Uterus (tissue), 4 donors: Measurements from ENCODE around the gene PROB1. TPM values are rescaled to one million over a fixed set of nuclear protein-coding genes. Genes with fewer than 3 reads are reported as not detected.
A peak's percentile ranks its signal among the peaks of the same experiment; 100 is the strongest.

Experiments used
- DNase-seq, 2 donors: peaks; one replicate each; pipeline ENCODE4 v3.0.0-alpha.2; 2019 to 2020
- H3K27ac ChIP-seq, 2 donors: fragments of 200-600 bp; sonication (generic); 1 replicate in 1 of 2; 2 replicates in 1 of 2; pipeline ENCODE4 v1.5.1; 2016 to 2018
- H3K27me3 ChIP-seq, 2 donors: fragments of 200-600 bp; sonication (generic); one replicate each; pipeline ENCODE4 v1.5.1; 2018 to 2019; ENCODE audit warnings: control low read depth in 1 of 2
- H3K36me3 ChIP-seq, 2 donors: fragments of 200-600 bp; sonication (generic); one replicate each; pipeline ENCODE4 v1.5.1; 2019; ENCODE audit warnings: control low read depth in 1 of 2
- H3K4me1 ChIP-seq, 2 donors: fragments of 200-600 bp; sonication (generic); one replicate each; pipeline ENCODE4 v1.5.1; 2018 to 2019; ENCODE audit warnings: control low read depth in 1 of 2
- H3K4me3 ChIP-seq, 2 donors: fragments of 200-600 bp; sonication (generic); 1 replicate in 1 of 2; 2 replicates in 1 of 2; pipeline ENCODE4 v1.5.1; 2018 to 2019; ENCODE audit warnings: mild to moderate bottlenecking in 1 of 2
- H3K9me3 ChIP-seq, 2 donors: fragments of 200-600 bp; sonication (generic); one replicate each; pipeline ENCODE4 v1.5.1; 2019; ENCODE audit warnings: control low read depth in 1 of 2
- CTCF ChIP-seq, 4 experiments: fragments of 200-600 bp in 2 of 4; fragments of 450-650 bp in 2 of 4; sonication (generic) in 2 of 4; IDR thresholded peaks; one replicate each; pipeline ENCODE4 v1.5.1; 2016 to 2019; ENCODE audit warnings: antibody characterized with exemption in 4 of 4, mild to moderate bottlenecking in 2 of 4, moderate library complexity in 1 of 4
- POLR2A ChIP-seq, 2 donors: fragments of 450-650 bp; IDR thresholded peaks; one replicate each; pipeline ENCODE4 v1.6.1; 2016; ENCODE audit warnings: antibody characterized with exemption in 2 of 2, mild to moderate bottlenecking in 1 of 2, moderate library complexity in 1 of 2
- intact Hi-C: fragments of 100-400 bp; cut with DNase I; formaldehyde crosslinking; loops from one replicate; pipeline ENCODE4 v1.15.1; 2023; ENCODE audit warnings: low total_unique reads
- total RNA-seq, 4 donors: library from RNA; depleted of rRNA in 3 of 4; stranded (reverse); fragments of >200 nt in 3 of 4; gene quantifications; one replicate each; pipeline versions ENCODE4 v1.1.0 to v1.2.4, GENCODE V29; 2014 to 2023
- donor health status: DM: yes; HTN: yes; CAD: no.

PROB1 gene
- total RNA-seq, 4 donors from 2014 or later = 1.5 to 8.3 (median 1.7) TPM; not detected in 1

- TF ChIP-seq POLR2A (IDR thresholded peaks at IDR 0.05) = no peak
- no peak for TF ChIP-seq CTCF (IDR thresholded peaks at IDR 0.05)
- no peak overlapping the region for H3K4me3 ChIP-seq
- intact Hi-C loops = no loop called here
- no peaks in the 10 kb centered on the region for H3K27me3 ChIP-seq
- peaks cover 0 to 5% of the 10 kb centered on the region in 2 donors for H3K4me1 ChIP-seq
- H3K27ac ChIP-seq = no peak overlapping the region
- no peaks in the 10 kb centered on the region for H3K9me3 ChIP-seq
- DNase-seq = no peak
- no peaks in the 10 kb centered on the region for H3K36me3 ChIP-seq
These were observed 26.3 kb downstream of the PROB1 start for GRCh38 chr5:139368613-139369012.

- Histone ChIP-seq H3K27me3 (no peaks in the 10 kb centered on the region), H3K9me3 (no peaks in the 10 kb centered on the region), H3K36me3 (no peaks in the 10 kb centered on the region), H3K4me1 (peaks cover 0 to 5% of the 10 kb centered on the region in 2 donors), H3K27ac (peak overlapping the region; percentile 3 to 6), H3K4me3 (no peak overlapping the region)
- no peak for DNase-seq
- intact Hi-C loops = no loop called here
- no peak for TF ChIP-seq POLR2A (IDR thresholded peaks at IDR 0.05)
- no peak for TF ChIP-seq CTCF (IDR thresholded peaks at IDR 0.05)
These were observed 30.4 kb downstream of the PROB1 start for GRCh38 chr5:139364466-139364865.

GRCh38 chr5:139363937-139364336 is 31.0 kb downstream of the PROB1 start:
- intact Hi-C loops = no loop called here
- Histone ChIP-seq H3K36me3 (no peaks in the 10 kb centered on the region), H3K4me3 (no peak overlapping the region), H3K4me1 (peaks cover 0 to 5% of the 10 kb centered on the region in 2 donors), H3K27me3 (no peaks in the 10 kb centered on the region), H3K27ac (peak overlapping the region; percentile 3 to 6), H3K9me3 (no peaks in the 10 kb centered on the region)
- TF ChIP-seq POLR2A (IDR thresholded peaks at IDR 0.05) (no peak), CTCF (IDR thresholded peaks at IDR 0.05) (no peak)
- no peak for DNase-seq

DNA sequence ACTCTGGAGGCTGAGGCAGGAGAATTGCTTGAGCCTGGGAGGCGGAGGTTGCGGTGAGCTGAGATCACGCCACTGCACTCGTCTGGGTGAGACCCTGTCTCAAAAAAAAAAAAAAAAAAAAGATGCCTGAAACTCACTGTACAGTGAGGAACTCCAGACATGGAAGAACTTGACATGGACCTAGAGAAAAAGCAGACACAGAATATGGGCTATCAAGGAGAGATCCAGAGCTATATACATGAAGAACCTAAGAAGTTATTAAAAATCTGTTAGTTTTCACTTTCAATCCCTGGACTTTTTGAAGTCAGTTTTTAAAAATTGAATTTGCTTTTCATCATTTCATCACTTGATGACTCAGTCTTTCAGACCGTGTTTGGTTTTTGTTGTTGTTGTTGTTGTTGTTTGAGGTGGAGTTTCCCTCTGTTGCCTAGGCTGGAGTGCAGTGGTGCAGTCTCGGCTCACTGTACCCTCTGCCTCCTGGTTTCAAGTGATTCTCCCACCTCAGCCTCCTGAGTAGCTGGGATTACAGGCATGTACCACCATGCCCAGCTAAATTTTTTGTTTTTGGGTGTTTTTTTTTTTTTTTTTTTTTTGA is 33.0 kb downstream of the PROB1 start:
- Histone ChIP-seq H3K27ac (no peak overlapping the region), H3K27me3 (no peaks in the 10 kb centered on the region), H3K4me3 (no peak overlapping the region), H3K4me1 (peaks cover 0 to 5% of the 10 kb centered on the region in 2 donors), H3K36me3 (no peaks in the 10 kb centered on the region), H3K9me3 (no peaks in the 10 kb centered on the region)
- intact Hi-C loops = no loop called here
- no peak for DNase-seq
- TF ChIP-seq POLR2A (IDR thresholded peaks at IDR 0.05) (no peak), CTCF (IDR thresholded peaks at IDR 0.05) (no peak)

DNA sequence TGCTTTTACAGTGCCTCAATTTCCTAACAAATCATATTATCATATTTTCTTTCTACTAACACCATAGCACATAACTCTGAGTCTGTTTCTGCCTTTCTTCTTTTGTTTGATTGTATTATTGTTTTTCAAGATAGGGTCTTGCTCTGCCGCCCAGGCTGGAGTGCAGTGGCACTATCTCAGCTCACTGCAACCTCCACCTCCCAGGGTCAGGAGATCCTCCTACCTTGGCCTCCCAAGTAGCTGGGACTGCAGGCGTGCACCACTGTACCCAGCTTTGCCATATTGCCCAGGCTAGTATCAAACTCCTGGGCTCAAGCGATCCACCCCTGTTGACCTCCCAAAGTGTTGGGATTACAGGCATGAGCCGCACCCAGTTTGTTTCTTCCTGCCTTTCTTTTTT is 34.5 kb downstream of the PROB1 start:
- no peak for DNase-seq
- TF ChIP-seq POLR2A (IDR thresholded peaks at IDR 0.05) (no peak), CTCF (IDR thresholded peaks at IDR 0.05) (no peak)
- H3K4me1 ChIP-seq = peaks cover 0 to 5% of the 10 kb centered on the region in 2 donors
- no peak overlapping the region for H3K4me3 ChIP-seq
- no peaks in the 10 kb centered on the region for H3K36me3 ChIP-seq
- no peaks in the 10 kb centered on the region for H3K9me3 ChIP-seq
- intact Hi-C loops = no loop called here
- no peak overlapping the region for H3K27ac ChIP-seq
- H3K27me3 ChIP-seq = no peaks in the 10 kb centered on the region
